Choroid plexus epithelial cell (primary cell): ENCODE results near the gene CYP2B6.
A peak's percentile ranks its signal among the peaks of the same experiment; 100 is the strongest.
"Not testable (repeated sequence)": the region's sequence is repeated elsewhere in the genome, so short reads cannot be mapped to it uniquely, and the experiment has no call there.

Source experiments
- DNase-seq: peaks from one replicate; pipeline ENCODE4 v3.0.0-alpha.2; 2010; ENCODE audit warnings: low read depth
- H3K4me3 ChIP-seq: 2 replicates; pipeline ENCODE4 v1.5.1; 2011; ENCODE audit warnings: low read depth, mild to moderate bottlenecking, control low read depth, low read length, moderate library complexity
- CTCF ChIP-seq: conservative IDR thresholded peaks from 2 replicates; pipeline ENCODE4 v1.5.1; 2011; ENCODE audit warnings: low read depth, mild to moderate bottlenecking, control low read depth, inconsistent platforms, low read length, moderate library complexity

The CYP2B6 gene

GRCh38 chr19:40954573-40954972 is 36.5 kb upstream of the CYP2B6 start:
- H3K4me3 ChIP-seq = no peak overlapping the region
- no peak for TF ChIP-seq CTCF
- peak; percentile 7 for DNase-seq

- no peak overlapping the region for H3K4me3 ChIP-seq
- no peak for TF ChIP-seq CTCF
- no peak for DNase-seq
Observed at GRCh38 chr19:40959338-40959737, 31.7 kb upstream of the CYP2B6 start.

DNA sequence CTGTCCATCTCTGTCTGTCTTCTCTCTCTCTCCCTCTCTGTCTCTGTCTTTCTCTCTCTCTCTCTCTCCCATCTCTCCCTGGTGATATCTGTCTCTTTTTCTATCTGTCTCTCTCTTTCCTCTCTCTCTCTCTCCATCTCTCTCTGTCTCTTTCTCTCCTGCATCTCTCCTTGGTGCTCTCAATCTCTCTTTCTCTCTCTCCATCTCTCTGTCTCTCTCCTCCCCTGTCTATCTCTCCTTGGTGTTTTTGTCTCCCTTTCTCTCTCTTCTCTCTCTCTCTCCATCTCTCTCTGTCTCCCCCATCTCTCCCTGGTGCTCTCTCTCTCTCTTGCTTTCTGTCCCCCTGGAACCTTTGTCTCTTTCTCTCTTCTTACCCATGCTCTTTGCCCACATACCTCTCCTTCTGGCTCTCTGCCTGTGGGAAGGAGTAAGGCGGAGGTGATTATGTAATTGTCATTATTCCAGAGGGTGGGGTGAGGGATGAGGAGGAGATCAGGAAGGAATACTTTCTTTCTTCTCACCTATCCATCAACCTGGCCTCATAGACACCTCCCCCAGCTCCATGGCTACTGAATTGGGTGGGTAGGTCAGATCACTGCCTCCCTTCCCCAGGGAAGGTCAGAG is 30.9 kb upstream of the CYP2B6 start:
- DNase-seq = no peak
- TF ChIP-seq CTCF = no peak
- H3K4me3 ChIP-seq = no peak overlapping the region

DNA sequence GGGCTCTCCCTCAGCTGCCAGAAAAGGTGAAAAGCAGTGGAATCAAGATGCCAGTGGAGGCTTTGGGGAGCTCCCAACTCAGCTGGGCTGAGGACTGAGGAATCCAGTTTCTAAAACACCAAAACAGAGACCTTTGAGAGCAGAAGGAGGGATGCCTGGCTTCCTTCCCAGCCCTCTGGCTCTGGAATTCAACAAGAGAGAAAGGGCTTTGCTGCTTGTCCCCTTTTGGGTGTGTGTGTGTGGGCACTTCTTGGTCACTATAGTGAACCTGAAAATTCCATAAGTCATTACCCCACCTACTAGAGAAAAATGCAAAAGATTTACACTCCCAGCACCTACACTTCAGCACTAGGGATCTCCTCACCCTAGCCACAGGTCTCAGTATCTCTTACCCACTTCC is 30.3 kb upstream of the CYP2B6 start:
- no peak for DNase-seq
- TF ChIP-seq CTCF = no peak
- no peak overlapping the region for H3K4me3 ChIP-seq

- TF ChIP-seq CTCF = no peak
- peak; percentile 89 for DNase-seq
- H3K4me3 ChIP-seq = no peak overlapping the region
Observed at GRCh38 chr19:40962460-40962961, 28.6 kb upstream of the CYP2B6 start.

DNA sequence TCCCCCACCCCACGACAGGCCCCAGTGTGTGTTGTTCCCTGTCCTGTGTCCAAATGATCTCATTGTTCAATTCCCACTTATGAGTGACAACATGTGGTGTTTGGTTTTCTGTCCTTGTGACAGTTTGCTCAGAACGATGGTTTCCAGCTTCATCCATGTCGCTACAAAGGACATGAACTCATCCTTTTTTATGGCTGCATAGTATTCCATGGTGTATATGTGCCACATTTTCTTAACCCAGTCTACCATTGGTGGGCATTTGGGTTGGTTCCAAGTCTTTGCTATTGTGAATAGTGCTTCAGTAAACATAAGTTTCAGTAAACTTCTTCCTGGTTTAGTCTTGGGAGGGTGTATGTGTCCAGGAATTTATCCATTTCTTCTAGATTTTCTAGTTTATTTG is 26.7 kb upstream of the CYP2B6 start:
- not testable (repeated sequence) for DNase-seq, H3K4me3 ChIP-seq

GRCh38 chr19:40965351-40965750 is 25.7 kb upstream of the CYP2B6 start:
- H3K4me3 ChIP-seq, DNase-seq: not testable (repeated sequence)

DNA sequence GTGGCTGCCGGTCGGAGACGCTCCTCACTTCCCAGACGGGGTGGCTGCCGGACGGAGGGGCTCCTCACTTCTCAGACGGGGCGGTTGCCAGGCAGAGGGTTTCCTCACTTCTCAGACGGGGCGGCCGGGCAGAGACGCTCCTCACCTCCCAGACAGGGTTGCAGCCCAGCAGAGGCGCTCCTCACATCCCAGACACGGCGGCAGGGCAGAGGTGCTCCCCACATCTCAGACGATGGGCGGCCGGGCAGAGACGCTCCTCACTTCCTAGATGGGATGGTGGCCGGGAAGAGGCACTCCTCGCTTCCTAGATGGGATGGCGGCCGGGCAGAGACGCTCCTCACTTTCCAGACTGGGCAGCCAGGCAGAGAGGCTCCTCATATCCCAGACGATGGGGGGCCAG is 24.5 kb upstream of the CYP2B6 start:
- DNase-seq, H3K4me3 ChIP-seq: not testable (repeated sequence)

DNA sequence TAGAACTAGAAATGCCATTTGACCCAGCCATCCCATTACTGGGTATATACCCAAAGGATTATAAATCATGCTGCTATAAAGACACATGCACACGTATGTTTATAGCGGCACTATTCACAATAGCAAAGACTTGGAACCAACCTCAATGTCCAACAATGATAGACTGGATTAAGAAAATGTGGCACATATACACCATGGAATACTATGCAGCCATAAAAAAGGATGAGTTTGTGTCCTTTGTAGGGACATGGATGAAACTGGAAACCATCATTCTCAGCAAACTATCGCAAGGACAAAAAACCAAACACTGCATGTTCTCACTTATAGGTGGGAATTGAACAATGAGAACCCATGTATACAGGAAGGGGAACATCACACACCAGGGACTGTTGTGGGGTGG is 23.0 kb upstream of the CYP2B6 start:
- not testable (repeated sequence) for H3K4me3 ChIP-seq, DNase-seq

- not testable (repeated sequence) for H3K4me3 ChIP-seq, DNase-seq
Observed at GRCh38 chr19:40969721-40970120, 21.4 kb upstream of the CYP2B6 start.

DNA sequence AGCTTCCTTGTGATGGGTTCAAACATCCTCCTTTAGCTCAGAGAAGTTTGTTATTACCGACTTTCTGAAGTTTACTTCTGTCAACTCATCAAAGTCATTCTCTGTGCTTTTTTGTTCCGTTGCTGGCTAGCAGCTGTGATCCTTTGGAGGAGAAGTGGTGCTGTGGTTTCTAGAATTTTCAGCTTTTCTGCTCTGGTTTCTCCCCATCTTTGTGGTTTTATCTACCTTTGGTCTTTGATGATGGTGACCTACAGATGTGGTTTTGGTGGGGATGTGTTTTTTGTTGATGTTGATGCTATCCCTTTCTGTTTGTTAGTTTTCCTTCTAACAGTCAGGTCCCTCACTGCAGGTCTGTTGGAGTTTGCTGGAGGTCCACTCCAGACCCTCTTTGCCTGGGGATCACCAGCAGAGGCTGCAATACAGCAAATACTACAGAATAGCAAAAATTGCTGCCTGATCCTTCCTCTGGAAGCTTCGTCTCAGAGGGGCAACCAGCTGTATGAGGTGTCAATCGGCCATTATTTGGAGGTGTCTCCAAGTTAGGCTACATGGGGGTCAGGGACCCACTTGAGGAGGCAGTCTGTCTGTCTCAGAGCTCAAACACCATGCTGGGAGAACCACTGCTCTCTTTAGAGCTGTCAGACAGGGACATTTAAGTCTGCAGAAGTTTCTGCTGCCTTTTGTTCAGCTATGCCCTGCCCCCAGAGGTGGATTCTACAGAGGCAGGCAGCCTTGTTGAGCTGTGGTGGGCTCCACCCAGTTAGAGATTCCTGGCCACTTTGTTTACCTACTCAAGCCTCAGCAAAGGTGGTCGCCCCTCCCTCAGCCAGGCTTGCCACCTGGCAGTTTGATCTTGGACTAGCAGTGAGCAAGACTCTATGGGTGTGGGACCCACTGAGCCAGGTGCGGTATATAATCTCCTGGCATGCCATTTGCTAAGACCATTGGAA is 20.4 kb upstream of the CYP2B6 start:
- DNase-seq, H3K4me3 ChIP-seq: not testable (repeated sequence)
